ENCODE results near the gene E2F6. TPM values are rescaled to one million over a fixed set of nuclear protein-coding genes. Genes with fewer than 3 reads are reported as not detected.

E2F6 gene
- total and polyA plus RNA-seq, 2 of the 8 experiments (the other 6 are each of a cell fraction or from before 2014, with no cell fraction given) = 8.3 to 14.9 TPM

DNA sequence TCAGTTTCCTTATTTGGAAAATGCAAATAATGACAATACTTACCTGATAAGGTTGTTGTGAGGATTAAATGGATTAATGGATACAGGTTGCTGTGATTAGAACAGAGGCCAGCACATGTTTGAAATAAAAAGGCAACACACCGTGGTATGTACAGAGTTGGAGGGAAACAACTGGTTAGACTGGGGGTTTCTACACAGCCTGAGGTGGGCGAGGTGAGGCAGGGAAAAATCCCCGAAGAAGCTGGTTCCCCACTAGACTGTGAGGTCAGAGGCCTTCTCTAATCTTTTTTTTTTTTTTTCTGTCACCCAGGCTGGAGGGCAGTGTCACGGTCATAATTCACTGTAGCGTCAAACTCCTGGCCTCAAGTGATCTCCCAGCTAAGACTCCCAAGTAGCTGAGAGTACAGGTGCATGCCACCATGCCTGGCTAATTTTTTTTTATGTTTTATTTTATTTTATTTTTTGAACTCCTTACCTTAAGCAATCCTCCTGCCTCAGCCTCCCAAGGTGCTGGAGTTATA is 1.2 kb upstream of the E2F6 start (continued):
- TF ChIP-seq SAP30 (IDR thresholded peaks at IDR 0.05; ENCODE audit: insufficient read depth, insufficient replicate concordance, low read length) (no peak), CBX8 (IDR thresholded peaks at IDR 0.05; ENCODE audit: borderline replicate concordance, low read depth, low read length) (no peak), RBBP5 (IDR thresholded peaks at IDR 0.05; ENCODE audit: borderline replicate concordance, low read depth, low read length) (no peak), TAF1 (IDR thresholded peaks at IDR 0.05; ENCODE audit: low read depth, low read length) (no peak), TAF7 (optimal IDR thresholded peaks at IDR 0.05; ENCODE audit: borderline replicate concordance, low read depth, low read length) (no peak)

Measured in H1 (cell line).